ENCODE measurements around the gene LTBP4.

Gene LTBP4

DNA sequence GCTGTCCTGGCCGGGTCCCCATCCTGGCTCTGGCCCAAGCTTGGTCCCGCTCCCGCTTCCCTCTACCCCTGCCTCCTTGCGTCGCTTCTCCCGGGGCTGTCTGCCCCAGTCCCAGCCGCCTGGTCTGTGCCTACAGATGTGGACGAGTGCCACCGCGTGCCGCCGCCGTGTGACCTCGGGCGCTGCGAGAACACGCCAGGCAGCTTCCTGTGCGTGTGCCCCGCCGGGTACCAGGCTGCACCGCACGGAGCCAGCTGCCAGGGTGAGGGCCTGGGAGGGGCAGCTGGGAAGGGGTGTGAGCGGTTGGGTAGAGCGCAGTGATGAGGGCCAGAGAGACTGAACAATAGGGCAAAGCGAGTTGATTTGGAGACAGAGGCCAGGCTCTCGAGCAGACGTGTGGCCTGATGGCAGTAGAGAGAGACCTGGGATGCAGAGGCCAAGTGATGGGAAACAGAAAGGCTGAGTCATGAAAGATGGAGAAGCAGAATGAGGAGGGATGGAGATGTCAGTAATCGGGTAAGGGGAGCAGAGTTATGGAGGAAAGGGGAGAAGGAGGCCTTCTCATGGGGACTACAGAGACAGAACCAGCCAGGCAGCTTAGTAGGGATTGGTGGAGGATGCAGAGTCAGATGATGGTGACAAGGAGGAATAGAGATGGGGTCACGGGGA lies 9.4 kb downstream of the LTBP4 start:
- no peak for TF ChIP-seq CTCF (IDR thresholded peaks at IDR 0.05; ENCODE audit: control extremely low read depth, extremely low read depth, low read depth, missing control alignments)
- no peak for DNase-seq (ENCODE audit: extremely low spot score)
- ChIA-PET POLR2A (no interaction called here), CTCF (interaction anchor here (0.9 to 1.2 kb wide), 5 partner anchors 12 to 146 kb away, joined by 3 to 13 read pairs (median 3); no protein-coding TSS in a partner anchor)

DNA sequence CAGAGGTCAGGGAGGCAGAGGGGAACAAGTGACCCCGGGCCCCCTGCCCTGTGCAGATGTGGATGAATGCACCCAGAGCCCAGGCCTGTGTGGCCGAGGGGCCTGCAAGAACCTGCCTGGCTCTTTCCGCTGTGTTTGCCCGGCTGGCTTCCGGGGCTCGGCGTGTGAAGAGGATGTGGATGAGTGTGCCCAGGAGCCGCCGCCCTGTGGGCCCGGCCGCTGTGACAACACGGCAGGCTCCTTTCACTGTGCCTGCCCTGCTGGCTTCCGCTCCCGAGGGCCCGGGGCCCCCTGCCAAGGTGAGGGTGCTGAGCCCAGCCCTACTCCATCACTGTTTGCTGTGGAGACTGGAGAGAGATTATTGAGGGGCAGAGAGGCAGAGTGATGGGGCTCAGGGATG lies 9.9 kb downstream of the LTBP4 start:
- CTCF ChIA-PET = no interaction called here

GRCh38 chr19:40611900-40612698 lies 10.9 kb downstream of the LTBP4 start:
- CTCF ChIA-PET = no interaction called here
- TF ChIP-seq CTCF (IDR thresholded peaks at IDR 0.05; ENCODE audit: control extremely low read depth, extremely low read depth, low read depth, missing control alignments) = no peak
- no peak for DNase-seq (ENCODE audit: extremely low spot score)
- POLR2A ChIA-PET = no interaction called here

More for the DNA sequence above, 9.9 kb downstream of the LTBP4 start:
- POLR2A ChIA-PET = no interaction called here
- TF ChIP-seq CTCF (IDR thresholded peaks at IDR 0.05; ENCODE audit: control extremely low read depth, extremely low read depth, low read depth, missing control alignments) = no peak
- no peak for DNase-seq (ENCODE audit: extremely low spot score)

GRCh38 chr19:40612831-40613689 lies 11.9 kb downstream of the LTBP4 start:
- ChIA-PET POLR2A (interaction anchor here (0.5 kb wide), 1 partner anchor 1631 kb away, joined by 3 read pairs; no protein-coding TSS in a partner anchor), CTCF (interaction anchor here (0.9 to 4.8 kb wide), 6 partner anchors 10 to 149 kb away, joined by 3 to 47 read pairs (median 6); no protein-coding TSS in a partner anchor)
- DNase-seq (ENCODE audit: extremely low spot score) = peak; percentile 85
- no peak for TF ChIP-seq CTCF (IDR thresholded peaks at IDR 0.05; ENCODE audit: control extremely low read depth, extremely low read depth, low read depth, missing control alignments)

DNA sequence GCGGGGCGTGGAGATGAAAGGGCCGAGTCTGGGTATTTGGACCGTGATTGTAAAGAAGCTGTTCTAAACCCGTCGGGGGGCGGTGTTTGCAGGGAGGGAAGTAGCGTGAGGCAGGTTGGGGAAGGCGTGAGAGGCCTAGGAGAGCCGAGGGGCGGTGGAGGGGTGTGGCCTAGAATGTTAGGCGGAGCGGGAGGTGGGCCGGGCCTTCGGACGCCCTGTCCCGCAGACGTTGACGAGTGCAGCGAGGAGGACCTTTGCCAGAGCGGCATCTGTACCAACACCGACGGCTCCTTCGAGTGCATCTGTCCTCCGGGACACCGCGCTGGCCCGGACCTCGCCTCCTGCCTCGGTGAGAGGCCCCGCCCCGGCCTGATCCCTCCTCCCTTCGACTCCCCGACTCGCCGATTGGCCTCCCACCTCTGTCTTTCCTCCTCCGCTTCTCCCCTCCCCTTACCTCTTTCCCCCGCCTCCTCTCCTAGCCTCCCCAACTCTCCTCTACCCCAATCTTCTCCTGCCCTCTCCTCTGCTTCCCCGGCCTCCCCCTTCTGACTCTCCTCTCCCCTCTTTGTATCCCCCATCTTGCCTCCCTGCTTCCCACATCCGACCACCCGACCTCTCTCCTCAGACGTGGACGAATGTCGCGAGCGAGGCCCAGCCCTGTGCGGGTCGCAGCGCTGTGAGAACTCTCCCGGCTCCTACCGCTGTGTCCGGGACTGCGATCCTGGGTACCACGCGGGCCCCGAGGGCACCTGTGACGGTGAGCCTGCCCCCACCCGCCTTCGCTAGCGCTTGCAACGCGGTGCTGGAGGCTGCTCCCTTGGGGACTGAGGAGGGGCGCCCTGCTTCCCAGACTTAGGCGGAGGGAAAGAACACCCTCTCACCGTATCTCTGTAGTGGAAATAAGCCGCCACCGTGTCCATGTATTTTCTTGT lies 12.8 kb downstream of the LTBP4 start:
- CTCF ChIA-PET = interaction anchor here (0.9 to 4.8 kb wide), 6 partner anchors 9 to 150 kb away, joined by 3 to 47 read pairs (median 6); no protein-coding TSS in a partner anchor
- no peak for TF ChIP-seq CTCF (IDR thresholded peaks at IDR 0.05; ENCODE audit: control extremely low read depth, extremely low read depth, low read depth, missing control alignments)
- peak; percentile 91 for DNase-seq (ENCODE audit: extremely low spot score)
- POLR2A ChIA-PET = interaction anchor here (0.5 kb wide), 1 partner anchor 1630 kb away, joined by 3 read pairs; no protein-coding TSS in a partner anchor
